ENCODE data around the gene CROT.
A peak's percentile ranks its signal among the peaks of the same experiment; 100 is the strongest.

CROT gene

DNA sequence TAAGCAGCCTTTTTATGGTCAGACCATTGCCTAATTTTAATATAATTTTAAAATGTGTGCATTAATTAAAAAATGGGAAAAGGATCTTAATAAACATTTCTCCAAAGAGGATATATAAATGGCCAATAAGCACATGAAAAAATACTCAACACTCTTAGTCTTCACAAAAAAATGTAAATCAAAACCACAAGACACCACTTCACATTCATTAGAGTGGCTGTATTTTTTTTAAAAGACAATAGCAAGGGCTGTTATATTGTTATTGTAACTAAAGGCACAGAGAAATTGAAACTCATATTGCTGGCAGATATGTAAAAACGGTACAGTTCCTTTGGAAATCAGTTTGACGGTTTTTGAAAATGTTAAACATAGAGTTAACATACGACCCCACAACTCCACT, 3.2 kb upstream of the CROT start:
- DNase-seq, result no peak

DNA sequence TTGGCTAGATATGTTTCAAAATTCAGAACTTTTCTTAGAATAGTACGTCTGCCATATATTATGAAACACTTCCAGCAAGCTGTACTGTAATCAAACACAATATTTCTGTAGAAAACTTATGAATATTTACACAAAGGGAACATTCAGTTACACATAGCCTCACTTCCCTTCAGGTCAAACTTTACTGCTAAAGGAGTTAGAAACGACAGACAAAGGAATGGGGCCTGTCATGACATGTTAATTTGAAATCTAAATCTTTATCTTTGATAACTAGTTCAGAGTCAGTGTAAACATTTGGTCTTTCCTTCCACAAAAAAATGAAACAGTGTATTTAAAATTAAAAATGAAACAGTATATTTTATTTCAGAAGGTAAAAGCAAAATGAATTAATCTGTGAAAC, 1.0 kb upstream of the CROT start:
- DNase-seq, result no peak

DNA sequence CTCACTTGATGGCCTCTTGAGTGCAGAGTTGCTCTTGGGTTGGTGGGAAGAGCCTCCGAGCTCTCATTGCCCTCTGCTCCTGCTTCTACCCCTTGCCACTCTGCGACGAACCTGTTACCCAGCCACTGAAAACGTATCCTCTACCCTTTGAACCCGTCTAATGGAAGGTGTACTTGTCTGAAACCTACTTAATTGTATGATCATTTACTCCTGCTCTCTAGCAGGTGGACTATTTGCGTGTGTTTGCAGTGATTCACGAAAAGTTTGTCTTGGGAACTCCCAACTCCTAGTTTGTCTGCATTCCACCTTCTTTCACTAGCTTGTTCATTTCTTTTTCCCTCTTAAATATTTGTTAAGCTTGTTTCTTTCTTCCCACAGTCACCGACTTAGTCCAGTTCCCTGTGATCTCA, 503 bp downstream of the CROT start:
- DNase-seq, result no peak

DNA sequence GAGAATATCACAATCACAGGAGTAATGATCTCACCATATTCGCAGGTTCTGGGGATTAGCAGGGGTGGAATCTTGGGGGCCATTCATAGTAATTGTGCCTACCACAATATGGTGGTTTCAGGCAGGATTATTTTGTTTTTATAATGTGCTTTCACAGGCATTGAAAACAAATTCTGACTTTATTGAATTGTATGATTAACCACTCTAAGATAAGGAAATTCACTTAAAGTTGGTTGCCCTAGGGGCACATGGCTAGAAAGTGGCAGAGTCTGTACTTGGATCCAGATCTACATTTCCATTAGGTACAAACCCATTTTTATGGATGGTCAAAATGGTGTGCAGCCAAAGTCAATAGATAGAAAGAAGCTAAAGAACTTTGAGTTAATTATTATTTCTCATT, 1.7 kb downstream of the CROT start:
- no peak for DNase-seq

DNA sequence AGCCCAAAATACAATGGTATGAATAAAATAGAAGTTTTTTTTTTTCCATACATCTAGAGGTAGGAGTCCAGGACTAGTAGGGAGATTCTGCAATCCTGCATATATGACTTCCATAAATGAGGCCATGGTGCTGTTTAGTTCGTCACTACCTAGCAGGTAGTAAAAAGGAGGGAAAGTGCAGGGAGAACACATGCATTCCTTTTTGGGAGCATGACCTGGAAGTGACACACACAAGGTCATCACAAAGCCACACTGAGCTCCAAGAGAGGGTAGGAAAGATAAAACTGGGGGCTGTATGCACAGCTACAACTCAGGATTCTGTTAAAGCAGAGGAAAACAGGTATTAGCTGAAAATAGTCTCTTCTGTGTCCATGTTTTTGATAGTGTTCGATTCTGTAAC, 2.2 kb downstream of the CROT start:
- DNase-seq, result no peak

DNA sequence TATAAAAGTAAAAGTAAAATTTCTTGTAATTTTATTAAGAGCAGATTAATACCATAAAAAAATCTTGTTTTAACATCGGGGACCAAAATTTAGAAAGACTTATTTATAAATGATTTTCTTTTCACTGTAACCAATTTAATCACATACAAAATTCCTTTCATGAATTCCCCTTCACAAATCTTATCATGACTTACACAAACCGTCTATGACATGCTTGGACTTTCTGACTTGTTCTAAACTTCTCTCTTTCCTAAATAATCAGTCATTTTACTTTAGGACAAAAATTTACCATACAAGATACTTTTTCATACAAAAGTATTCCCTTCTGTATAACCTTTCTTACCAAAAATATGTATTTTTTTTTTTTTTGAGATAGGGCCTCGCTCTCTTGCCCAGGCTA, 9.3 kb downstream of the CROT start:
- no peak for DNase-seq

DNA sequence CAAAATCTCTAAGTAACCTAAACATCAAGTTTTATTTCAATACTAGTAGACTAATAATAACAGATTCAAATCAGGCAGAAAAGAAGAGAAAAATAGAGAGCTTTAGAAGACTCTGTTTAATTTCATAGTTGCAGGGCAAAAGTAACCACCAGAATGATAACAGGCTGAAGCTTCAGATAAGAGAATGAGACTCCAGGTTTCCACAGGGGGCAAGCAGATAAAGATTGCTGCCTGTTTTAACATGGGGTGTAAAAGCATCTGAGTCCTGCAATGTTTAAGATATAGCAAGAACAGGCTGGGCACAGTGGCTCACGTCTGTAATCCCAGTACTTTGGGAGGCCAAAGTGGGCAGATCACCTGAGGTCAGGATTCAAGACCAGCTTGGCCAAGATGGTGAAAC, 11.0 kb downstream of the CROT start:
- no peak for DNase-seq

DNA sequence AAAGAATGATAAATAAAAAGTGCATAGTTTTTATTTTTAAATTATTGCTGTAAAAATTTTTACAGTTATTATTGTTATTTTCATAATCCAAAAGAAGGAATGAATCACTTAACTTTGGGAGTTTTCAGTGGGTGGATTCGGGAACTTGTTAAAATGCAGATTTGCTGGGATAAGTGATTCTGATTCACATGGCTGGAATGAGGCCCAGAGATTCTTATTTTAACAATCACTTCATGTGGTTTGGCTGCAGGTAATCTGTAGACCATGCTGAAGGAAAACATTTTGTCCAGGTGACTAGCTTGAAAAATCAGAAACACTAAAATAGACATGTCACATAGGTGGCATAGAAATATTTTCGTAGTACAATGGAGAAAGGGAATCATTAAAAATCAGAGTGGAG, 13.9 kb downstream of the CROT start:
- DNase-seq, result no peak

DNA sequence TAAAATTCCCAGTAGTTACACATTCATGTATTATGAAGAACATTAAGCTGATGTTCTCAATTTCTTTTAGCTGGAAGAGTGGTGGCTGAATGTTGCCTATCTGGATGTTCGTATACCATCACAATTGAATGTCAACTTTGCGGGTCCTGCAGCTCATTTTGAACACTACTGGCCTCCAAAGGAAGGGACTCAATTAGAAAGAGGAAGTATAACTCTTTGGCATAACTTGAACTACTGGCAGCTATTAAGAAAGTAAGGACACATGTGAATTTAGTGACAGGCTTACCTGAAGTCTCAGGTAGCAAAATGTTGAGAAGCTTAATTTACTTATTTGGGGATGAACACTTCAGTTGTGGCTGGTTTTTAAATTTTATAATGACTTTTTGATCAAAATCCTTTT, 15.9 kb downstream of the CROT start:
- DNase-seq, result no peak

DNA sequence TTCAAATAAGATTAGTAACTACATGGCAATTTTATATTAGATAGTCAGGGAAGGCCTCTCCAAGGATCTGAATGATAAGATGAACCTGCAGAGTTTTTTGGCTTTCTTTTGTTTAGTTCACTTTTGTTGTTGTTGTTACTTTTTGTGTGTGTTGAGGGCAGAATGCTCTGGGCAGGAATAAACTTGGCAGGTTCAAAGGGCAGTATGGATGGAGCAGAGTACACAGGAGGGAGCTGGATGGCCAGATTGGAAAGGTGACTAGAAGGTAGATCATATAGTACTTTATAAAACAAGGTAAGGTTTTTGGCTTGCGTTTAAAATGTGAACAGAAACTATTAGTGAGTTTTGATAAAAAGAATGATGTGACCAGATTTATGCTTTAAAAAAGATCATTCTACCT, 17.9 kb downstream of the CROT start:
- no peak for DNase-seq

DNA sequence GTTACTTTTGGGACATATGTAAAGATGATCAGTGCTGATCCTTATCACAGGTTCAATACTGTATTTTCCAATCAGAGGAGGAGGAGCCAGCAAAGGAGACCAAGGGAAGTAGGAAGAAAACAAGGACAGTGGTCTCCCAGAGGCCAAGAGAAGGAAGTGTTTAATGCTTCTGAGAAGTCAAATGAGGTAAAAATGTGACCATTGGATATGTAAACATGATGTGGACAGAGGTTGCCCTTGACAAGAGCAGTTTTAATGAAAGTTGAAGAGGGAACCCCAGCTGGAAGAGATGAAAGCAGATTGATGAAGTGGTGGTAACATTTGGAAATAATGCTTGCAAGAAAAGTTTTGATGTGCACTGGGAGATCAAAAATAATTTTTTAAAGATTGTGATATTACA, 18.8 kb downstream of the CROT start:
- no peak for DNase-seq

DNA sequence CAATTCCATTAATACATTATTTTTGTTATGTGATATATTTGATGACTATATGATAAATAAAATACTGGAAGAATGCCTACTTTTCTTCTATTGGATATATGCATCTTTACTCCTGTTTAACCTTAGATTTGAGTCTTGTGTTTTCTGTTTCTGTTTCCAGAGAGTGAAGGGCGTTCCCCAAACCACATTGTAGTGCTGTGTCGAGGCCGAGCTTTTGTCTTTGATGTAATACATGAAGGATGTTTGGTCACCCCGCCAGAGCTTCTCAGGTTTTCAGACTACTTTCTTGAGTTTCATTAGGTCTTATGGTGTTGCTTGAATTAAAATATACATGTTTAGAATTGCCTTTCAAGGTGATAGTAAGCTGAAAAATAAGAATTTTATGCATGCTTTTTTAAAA, 23.8 kb downstream of the CROT start:
- DNase-seq, result peak; percentile 18

DNA sequence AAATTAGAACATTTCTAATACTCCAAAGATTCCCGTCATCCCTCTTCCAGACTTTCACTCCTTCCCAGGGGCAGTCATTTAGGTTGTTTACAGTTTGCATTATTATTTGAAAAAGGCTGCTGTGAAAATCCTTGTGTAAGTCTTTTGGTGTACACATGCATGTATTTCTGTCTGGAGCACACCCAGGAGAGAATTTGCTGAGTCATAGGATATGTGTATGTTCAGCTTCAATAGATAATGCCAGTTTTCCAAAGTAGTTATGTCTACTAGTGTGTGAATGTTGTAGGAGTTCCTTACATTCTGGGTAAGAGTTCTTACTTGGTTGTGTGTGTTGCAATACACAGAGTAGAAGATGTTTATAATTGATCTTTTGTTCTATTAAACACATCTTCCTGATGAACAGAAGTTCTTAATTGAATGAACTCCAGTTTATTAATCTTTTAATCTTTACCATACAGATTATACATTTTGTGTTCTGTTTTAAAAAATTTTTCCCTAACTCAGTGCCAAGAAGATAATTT, 25.3 kb downstream of the CROT start:
- no peak for DNase-seq

DNA sequence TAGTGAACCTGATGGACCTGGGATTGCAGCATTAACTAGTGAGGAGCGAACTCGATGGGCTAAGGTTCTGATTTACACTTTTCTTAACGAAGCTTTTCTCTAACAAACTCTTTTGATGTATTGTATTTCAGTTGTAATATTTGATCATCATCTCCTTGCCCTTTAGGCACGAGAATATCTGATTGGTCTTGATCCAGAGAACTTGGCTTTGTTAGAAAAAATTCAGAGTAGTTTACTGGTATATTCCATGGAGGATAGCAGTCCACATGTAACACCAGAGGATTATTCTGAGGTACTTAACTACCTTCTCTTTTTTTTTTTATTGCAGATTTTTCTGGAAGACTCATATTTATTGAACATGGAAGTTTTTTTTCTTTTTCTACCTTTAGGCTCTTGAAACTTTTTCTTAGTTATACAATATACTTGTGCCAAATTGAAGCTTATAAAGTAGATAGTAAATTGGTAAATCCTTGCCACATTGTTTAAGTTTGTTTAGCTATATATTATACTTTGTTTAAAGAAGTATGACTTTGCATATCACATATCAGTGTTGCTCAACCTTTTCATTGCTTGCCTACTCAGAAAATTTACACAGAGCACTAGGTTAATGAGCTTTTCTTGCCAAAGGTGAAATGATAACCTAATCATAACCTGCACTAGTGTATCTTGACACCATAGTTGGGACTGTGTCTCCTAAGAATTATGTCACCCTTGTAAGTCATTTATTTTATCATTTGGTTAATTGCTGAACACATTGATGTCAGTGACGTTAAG, 30.4 kb downstream of the CROT start:
- DNase-seq, result no peak

DNA sequence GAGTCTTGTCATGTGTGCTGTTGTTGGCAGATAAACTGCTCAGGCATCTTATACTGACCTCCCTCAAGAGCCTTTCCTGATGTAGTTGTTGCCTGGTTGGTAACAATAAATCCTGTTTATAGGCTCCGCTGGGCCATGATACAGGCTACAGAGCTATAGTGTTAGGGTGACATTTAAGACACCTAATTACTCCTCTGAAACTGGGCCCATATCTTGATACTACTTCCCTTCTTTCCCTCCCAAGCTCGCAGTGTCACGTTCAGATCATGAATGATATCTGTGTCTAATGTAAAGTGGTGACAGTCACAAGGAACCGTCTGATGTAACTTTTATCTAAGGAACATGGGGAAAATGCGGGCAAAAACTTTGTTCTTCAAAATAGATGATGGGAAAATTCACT, 35.4 kb downstream of the CROT start:
- DNase-seq, result no peak

DNA sequence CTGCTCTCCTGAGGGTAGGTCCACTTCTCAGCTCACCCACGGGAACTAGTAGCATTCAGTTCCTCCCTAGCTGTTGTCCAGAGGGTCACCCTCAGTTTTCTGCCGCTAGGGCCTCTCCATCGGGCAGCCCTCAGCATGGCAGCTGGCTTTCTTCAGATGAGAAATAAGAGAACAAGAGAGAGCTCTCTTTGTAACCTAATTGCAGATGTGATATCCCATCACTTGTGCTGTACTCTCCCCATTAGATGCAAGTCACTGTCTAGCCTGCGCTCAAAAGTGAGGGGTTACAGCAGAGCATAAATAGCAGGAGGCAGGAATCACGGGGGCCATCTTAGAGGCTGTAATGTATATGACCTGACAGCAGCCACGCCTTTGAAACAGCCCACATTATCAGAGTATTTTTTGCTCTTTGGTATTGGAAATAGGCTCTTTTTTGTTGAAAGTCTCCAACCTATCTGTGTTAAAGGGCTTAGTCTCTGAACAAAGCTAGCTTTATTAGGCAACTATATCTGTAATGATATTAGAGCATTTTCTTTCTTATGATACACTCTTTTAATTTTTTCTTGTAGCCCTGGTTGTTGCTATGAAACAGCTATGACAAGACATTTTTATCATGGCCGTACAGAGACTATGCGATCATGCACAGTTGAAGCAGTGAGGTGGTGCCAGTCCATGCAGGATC, 45.7 kb downstream of the CROT start:
- DNase-seq, result no peak

DNA sequence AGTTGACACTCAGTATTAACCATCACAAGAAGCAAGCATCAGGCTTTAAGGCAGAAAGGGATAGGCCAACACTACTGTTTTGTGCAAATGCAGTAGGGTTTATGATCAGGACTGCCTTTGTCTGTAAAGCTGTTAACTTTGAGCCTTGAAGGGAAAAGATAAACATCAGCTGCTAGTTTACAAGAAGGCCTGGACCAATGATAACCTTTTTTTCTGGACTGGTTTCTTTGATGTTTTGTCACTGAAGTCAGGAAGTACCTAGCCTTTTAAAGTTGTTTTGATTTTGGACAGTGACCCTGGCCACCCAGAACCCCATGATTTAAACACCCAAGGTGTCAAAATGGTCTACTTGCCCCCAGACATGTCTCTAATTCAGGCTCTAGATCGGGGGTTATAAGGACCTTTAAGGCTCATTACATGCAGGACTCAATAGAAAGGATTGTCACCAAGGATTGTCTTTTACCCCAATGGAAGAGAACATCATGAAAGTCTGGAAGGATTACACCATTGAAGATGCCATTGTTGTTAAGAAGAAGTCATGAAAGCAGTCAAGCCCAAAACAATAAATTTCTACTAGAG, 50.1 kb downstream of the CROT start:
- no peak for DNase-seq

DNA sequence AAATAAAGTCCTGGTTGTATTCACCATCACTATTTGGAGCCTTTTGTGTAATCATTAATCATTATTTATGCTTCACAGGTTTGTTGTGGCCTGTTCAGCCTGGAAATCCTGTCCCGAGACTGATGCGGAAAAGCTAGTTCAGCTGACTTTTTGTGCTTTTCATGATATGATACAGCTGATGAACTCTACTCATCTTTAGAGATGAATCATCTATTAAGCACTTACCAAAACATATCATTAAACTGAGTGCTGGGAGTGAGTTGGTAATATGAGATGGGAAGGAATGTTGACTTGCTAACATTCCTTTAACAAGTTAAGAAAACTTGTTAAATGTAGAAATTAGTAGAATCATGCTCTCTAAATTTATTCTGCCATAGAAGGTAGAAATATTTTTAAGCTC, 53.0 kb downstream of the CROT start:
- no peak for DNase-seq

DNA sequence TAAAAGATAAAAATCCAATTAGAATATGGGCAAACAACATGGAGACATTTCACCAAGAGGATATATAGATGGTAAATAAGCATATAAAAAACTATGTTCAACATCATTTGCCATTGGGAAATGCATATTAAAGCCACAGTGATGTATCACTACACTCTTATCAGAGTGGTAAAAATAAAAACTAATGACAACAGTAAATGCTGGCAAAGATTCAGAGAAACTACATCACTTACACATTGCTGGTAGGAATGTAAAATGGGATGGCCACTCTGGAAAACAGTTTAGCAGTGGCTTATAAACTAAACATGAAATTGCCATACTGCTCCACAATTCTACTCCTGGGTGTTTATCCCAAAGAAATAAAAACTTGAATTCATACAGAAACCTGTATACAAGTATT, 59.2 kb downstream of the CROT start:
- DNase-seq, result no peak

DNA sequence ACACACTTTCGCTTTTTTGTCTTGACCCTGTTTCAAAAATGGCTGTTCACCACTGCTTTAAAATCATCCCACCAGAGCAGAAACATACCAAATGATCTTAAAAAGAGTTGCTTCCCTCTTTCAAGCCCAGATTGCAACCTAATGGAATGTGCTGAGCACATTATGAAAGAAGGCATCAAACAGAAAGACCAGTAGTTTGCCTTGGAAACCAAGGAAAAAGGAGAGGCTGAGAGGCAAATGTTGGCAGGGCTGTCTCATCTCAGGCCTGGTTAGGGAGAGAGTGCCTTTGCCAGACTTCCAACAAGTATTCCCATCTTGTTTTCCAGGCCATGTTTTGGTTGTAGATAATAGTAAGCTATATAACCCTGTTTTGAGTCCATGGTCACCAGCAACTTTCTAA, 65.7 kb downstream of the CROT start:
- DNase-seq, result no peak

DNA sequence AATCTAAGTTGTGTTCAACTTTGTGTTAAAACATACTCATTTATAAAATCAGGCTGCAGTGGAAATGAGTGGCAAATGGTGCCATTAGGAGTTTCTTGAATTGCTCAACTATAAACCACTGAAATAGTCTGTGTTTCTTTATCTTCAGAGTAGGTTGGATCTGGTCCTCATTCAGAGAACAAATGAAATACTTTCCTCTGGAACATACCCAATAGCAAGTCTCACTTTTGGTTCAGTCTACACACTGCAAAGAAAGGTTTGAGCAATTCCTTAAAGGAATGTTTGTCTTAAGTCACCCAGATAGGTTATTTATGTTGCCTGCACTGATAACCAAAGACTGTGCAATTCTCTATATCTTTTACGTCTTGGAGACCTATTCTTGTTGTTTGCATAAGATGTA, 67.6 kb downstream of the CROT start:
- no peak for DNase-seq

DNA sequence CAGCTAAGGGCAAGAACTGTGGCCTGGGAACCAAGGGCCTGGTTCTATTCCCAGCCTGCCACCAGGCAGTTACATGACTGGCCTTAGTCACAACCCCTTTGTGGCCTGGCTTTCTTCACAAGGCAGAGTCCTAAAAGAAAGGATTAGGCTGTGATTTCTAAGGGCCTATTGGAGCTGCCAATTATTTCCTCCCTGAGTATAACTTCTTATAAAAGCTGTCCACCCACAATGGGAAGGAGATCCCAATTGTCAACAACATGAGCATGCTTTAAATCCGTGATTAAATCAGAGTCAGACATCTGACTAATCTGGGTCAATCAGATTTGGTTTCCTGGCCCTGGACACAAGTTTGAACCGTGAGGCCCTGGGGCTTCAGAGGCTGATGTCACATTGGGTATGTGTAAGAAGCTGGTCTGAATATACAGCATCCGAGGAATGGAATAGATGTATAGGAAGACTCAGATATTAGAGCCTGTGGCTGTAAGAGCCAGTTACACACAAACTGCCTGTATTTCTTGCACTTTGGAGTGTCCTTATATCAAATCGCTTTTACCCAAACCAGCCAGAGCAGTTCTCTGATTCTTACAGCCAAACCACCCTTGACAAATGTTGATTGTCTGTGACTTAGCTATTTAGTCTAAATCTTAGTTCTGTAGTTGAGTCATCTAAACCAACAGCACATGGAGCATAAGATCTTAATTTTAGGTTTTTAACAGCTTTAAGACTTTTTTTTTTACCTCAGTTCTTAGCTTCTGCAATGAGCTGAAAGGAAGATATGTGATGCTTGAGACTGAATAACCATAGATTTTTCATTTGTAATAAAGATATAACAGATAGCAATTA, 68.7 kb downstream of the CROT start:
- no peak for DNase-seq

DNA sequence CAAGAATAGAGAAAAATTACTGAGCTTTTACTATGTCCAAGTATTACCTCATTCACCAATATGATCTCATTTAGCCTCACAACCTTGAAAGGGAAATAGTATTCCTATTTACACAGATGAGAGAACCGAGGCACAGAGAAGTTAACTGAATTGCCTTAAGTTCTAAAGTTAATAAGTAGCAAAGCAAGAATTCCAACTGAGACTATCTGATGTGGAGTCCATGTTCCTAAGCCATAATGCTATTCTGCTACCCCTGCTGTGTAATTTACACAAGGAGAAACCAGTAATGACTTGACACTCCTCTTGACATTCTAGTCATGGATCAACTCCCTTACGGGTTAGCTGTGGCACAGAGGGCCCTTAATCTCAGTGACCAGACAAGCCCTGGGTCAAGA, 69.3 kb downstream of the CROT start:
- DNase-seq, result no peak
